Endothelial cell of umbilical vein (primary cell): ENCODE measurements around the gene CCDC121. TPM values are rescaled to one million over a fixed set of nuclear protein-coding genes. Genes with fewer than 3 reads are reported as not detected.
"Not testable (repeated sequence)": the region's sequence is repeated elsewhere in the genome, so short reads cannot be mapped to it uniquely, and the experiment has no call there.

Experiments
- BruUV-seq: library from RNA; stranded (reverse); fragments of 400-500 nt; replicated peaks from 2 replicates; lab custom pipeline; 2021; lab: Mats Ljungman, UMichigan
- CTCF ChIA-PET: fragments of 300-600, 350-600 bp; sonication (Branson Sonifier 250); formaldehyde crosslinking; loops from one replicate; lab custom pipeline; 2021; ENCODE audit warnings: antibody characterized with exemption, inconsistent platforms; lab: Charles Lee
- POLR2A ChIA-PET: fragments of 300-600, 350-600 bp; sonication (Branson Sonifier 250); formaldehyde crosslinking; loops from one replicate; lab custom pipeline; 2021; ENCODE audit warnings: antibody characterized with exemption, inconsistent platforms; lab: Charles Lee
- DNase-seq: peaks from one replicate; pipeline ENCODE4 v3.0.0-alpha.2; 2011; ENCODE audit warnings: low read depth, low spot score
- FAIRE-seq: peaks from 2 replicates; lab custom pipeline; 2011; peaks lifted over from hg19 to GRCh38; lab: Jason Lieb, UNC
- H2AFZ ChIP-seq: 2 replicates; pipeline ENCODE4 v1.6.0; 2012; ENCODE audit warnings: low read depth, low read length, control low read depth, inconsistent platforms
- H3K27ac ChIP-seq: 2 replicates; pipeline ENCODE4 v1.5.1; 2011; ENCODE audit warnings: low read depth, mild to moderate bottlenecking, control low read depth, low read length, moderate library complexity; ENCODE audit not compliant: insufficient read depth
- H3K27me3 ChIP-seq, 2 experiments: 2 replicates each; pipeline versions ENCODE4 v1.6.0 to v1.6.1; 2011; ENCODE audit warnings: low read length in 2 of 2, mixed read lengths in 1 of 2; ENCODE audit not compliant: control insufficient read depth in 2 of 2, insufficient read depth in 2 of 2
- H3K36me3 ChIP-seq, 2 experiments: 2 replicates in 1 of 2; 3 replicates in 1 of 2; pipeline ENCODE4 v1.5.1; 2011; ENCODE audit warnings: low read length in 2 of 2, mild to moderate bottlenecking in 1 of 2, moderate library complexity in 1 of 2; ENCODE audit not compliant: control insufficient read depth in 2 of 2, insufficient read depth in 2 of 2; ENCODE audit errors: extremely low read depth in 1 of 2
- H3K4me1 ChIP-seq: 3 replicates; pipeline ENCODE4 v1.5.1; 2011; ENCODE audit warnings: mild to moderate bottlenecking, low read length; ENCODE audit not compliant: control insufficient read depth, insufficient read depth; ENCODE audit errors: extremely low read depth
- H3K4me2 ChIP-seq: 2 replicates; pipeline ENCODE4 v1.6.1; 2011; ENCODE audit warnings: low read length, control low read depth, mixed read lengths; ENCODE audit not compliant: insufficient read depth
- H3K4me3 ChIP-seq, 3 experiments: fragments of 200-600 bp in 1 of 3; sonication (generic), shearing (Covaris generic) in 1 of 3; replicated peaks in 1 of 3; 2 replicates each; pipeline ENCODE4 v1.5.1; 2011 to 2016; ENCODE audit warnings: control low read depth in 3 of 3, low read length in 3 of 3, mild to moderate bottlenecking in 2 of 3, inconsistent platforms in 1 of 3, low read depth in 1 of 3, moderate library complexity in 1 of 3; ENCODE audit not compliant: insufficient read depth in 1 of 3
- H3K79me2 ChIP-seq: 2 replicates; pipeline ENCODE4 v1.6.0; 2012; ENCODE audit warnings: low read length, inconsistent platforms; ENCODE audit not compliant: control insufficient read depth, insufficient read depth
- H3K9ac ChIP-seq: replicated peaks from 2 replicates; pipeline ENCODE3; 2011; ENCODE audit warnings: low read length, control low read depth; ENCODE audit not compliant: insufficient read depth; ENCODE audit errors: extremely low read depth
- H3K9me1 ChIP-seq: replicated peaks from 3 replicates; pipeline ENCODE4 v1.6.0; 2011; ENCODE audit warnings: mild to moderate bottlenecking, low read length; ENCODE audit not compliant: control insufficient read depth, insufficient read depth; ENCODE audit errors: extremely low read depth
- H3K9me3 ChIP-seq: replicated peaks from 2 replicates; pipeline ENCODE4 v1.5.1; 2012; ENCODE audit warnings: low read length, inconsistent platforms; ENCODE audit not compliant: control insufficient read depth, insufficient read depth
- H4K20me1 ChIP-seq: replicated peaks from 2 replicates; pipeline ENCODE3; 2011; ENCODE audit warnings: mild to moderate bottlenecking, low read length; ENCODE audit not compliant: control insufficient read depth, insufficient read depth; ENCODE audit errors: extremely low read depth
- JUN ChIP-seq: IDR thresholded peaks from 2 replicates; pipeline ENCODE4 v1.6.1; 2011; ENCODE audit warnings: borderline replicate concordance, low read depth; ENCODE audit not compliant: insufficient read length, insufficient read depth
- POLR2AphosphoS5 ChIP-seq: IDR thresholded peaks from 2 replicates; pipeline ENCODE4 v1.6.1; 2012; ENCODE audit warnings: low read depth, mild to moderate bottlenecking, control low read depth, low read length, moderate library complexity; ENCODE audit not compliant: insufficient read depth
- dilution Hi-C: fragments of 300-500 bp; cut with MboI; formaldehyde crosslinking; loops from one replicate; pipeline ENCODE4 v1.15.0; 2019; ENCODE audit warnings: low sequenced_read_pairs; ENCODE audit not compliant: extremely low pct_ligation_motif_present
- intact Hi-C: fragments of 100-400 bp; cut with micrococcal nuclease; formaldehyde crosslinking; loops from one replicate; pipeline ENCODE4 v1.10.0; 2022
- polyA plus RNA-seq, 4 experiments: library from polyadenylated mRNA; depleted of rRNA in 3 of 4; stranded (reverse) in 3 of 4; unstranded in 1 of 4; fragments of >200 nt; gene quantifications; 2 replicates each; pipeline versions ENCODE4 v1.2.1 to v1.2.3, GENCODE V29; 2011 to 2012; ENCODE audit warnings: missing spikeins in 1 of 4
- total RNA-seq: library from RNA; stranded (reverse); gene quantifications from 2 replicates; pipeline ENCODE4 v1.2.3, GENCODE V29; 2021

CCDC121 gene
- total and polyA plus RNA-seq, 2 donors (not counting 3 experiments of a cell fraction or from before 2014, with no cell fraction given) = 0.92 to 3.3 TPM

- Histone ChIP-seq H3K4me3 (no peak overlapping the region), H3K27me3 (no peaks in the 10 kb centered on the region), H3K9ac (no peak overlapping the region), H3K9me3 (no peaks in the 10 kb centered on the region), H3K79me2 (peaks cover 86% of the 10 kb centered on the region), H4K20me1 (peaks cover 2% of the 10 kb centered on the region), H3K27ac (no peak overlapping the region), H2AFZ (no peak overlapping the region), H3K9me1 (no peaks in the 10 kb centered on the region), H3K36me3 (peaks cover 2 to 4% of the 10 kb centered on the region in 2 experiments), H3K4me2 (no peak overlapping the region), H3K4me1 (peaks cover 15% of the 10 kb centered on the region)
- no peak for FAIRE-seq
- TF ChIP-seq JUN = no peak
- no peak for TF ChIP-seq POLR2AphosphoS5
- CTCF ChIA-PET = interaction anchor here (1.0 to 1.6 kb wide), 3 partner anchors 11 to 107 kb away, joined by 3 to 4 read pairs (median 3); partner anchors contain the start of gene IFT172
- BruUV-seq = no TSS peak
- no peak for DNase-seq
- intact Hi-C loops (no loop called here), dilution Hi-C loops (loop anchor here (25.0 kb wide), 1 partner anchor 134 kb away; no protein-coding TSS in a partner anchor)
- POLR2A ChIA-PET = no interaction called here
These were observed 32.2 kb downstream of the CCDC121 start for GRCh38 chr2:27596627-27597026.

- DNase-seq, H4K20me1 ChIP-seq, H3K27ac ChIP-seq, H3K4me2 ChIP-seq, H3K9me1 ChIP-seq, FAIRE-seq, H2AFZ ChIP-seq, BruUV-seq, H3K4me3 ChIP-seq, CTCF ChIA-PET, intact Hi-C loops, H3K9ac ChIP-seq, POLR2A ChIA-PET, H3K36me3 ChIP-seq, H3K9me3 ChIP-seq, H3K27me3 ChIP-seq: not testable (repeated sequence)
- dilution Hi-C loops = loop anchor here (25.0 kb wide), 1 partner anchor 133 kb away; no protein-coding TSS in a partner anchor
- H3K4me1 ChIP-seq = peaks cover 15% of the 10 kb centered on the region
- peaks cover 89% of the 10 kb centered on the region for H3K79me2 ChIP-seq
These were observed 33.4 kb downstream of the CCDC121 start for GRCh38 chr2:27595412-27595811.

GRCh38 chr2:27594020-27594703, 34.6 kb downstream of the CCDC121 start:
- H2AFZ ChIP-seq, H3K4me2 ChIP-seq, intact Hi-C loops, BruUV-seq, H3K9ac ChIP-seq, H3K4me1 ChIP-seq, H3K4me3 ChIP-seq, POLR2A ChIA-PET, FAIRE-seq, H3K36me3 ChIP-seq, H4K20me1 ChIP-seq, CTCF ChIA-PET, H3K27ac ChIP-seq, H3K27me3 ChIP-seq, H3K9me3 ChIP-seq, DNase-seq, H3K9me1 ChIP-seq: not testable (repeated sequence)
- dilution Hi-C loops = loop anchor here (25.0 kb wide), 1 partner anchor 132 kb away; no protein-coding TSS in a partner anchor
- peaks cover 91% of the 10 kb centered on the region for H3K79me2 ChIP-seq
